HepG2 (cell line): ENCODE results near the gene DNMBP. TPM values are rescaled to one million over a fixed set of nuclear protein-coding genes. Genes with fewer than 3 reads are reported as not detected.
A peak's percentile ranks its signal among the peaks of the same experiment; 100 is the strongest.

ENCODE experiments used
- BCLAF1 ChIP-seq: fragments of 450-650 bp; IDR thresholded peaks from 2 replicates; pipeline ENCODE4 v1.6.1; 2017; ENCODE audit warnings: mild to moderate bottlenecking
- CSRNP2 ChIP-seq: sonication (generic); formaldehyde crosslinking; conservative IDR thresholded peaks from 2 replicates; pipeline ENCODE4 v1.8.0; 2022; ENCODE audit warnings: low read depth, missing genetic modification reagents
- ELF3 ChIP-seq: IDR thresholded peaks from 2 replicates; pipeline ENCODE4 v1.6.1; 2016; ENCODE audit warnings: missing genetic modification reagents, missing compliant biosample characterization
- KDM2A ChIP-seq: sonication (generic); formaldehyde crosslinking; IDR thresholded peaks from 2 replicates; pipeline ENCODE4 v1.4.0; 2020; ENCODE audit warnings: low read depth, missing genetic modification reagents, borderline replicate concordance
- KDM5A ChIP-seq: fragments of 200-600 bp; sonication (generic); IDR thresholded peaks from 2 replicates; pipeline ENCODE4 v1.7.0; 2018; ENCODE audit warnings: antibody characterized with exemption, mild to moderate bottlenecking, low read length, borderline replicate concordance
- KLF11 ChIP-seq: IDR thresholded peaks from 2 replicates; pipeline ENCODE4 v1.6.1; 2016; ENCODE audit warnings: missing compliant biosample characterization
- MNT ChIP-seq: fragments of 450-650 bp; IDR thresholded peaks from 2 replicates; pipeline ENCODE4 v1.6.1; 2016
- MXI1 ChIP-seq: IDR thresholded peaks from 3 replicates; pipeline ENCODE4 v1.6.1; 2012; ENCODE audit warnings: low read depth, low read length, inconsistent platforms, borderline replicate concordance
- NCOA1 ChIP-seq: sonication (generic); formaldehyde crosslinking; IDR thresholded peaks from 2 replicates; pipeline ENCODE4 v1.9.0; 2021; ENCODE audit warnings: missing genetic modification reagents
- RAD21 ChIP-seq: fragments of 450-650 bp; formaldehyde crosslinking; IDR thresholded peaks from 2 replicates; pipeline ENCODE4 v1.5.0; 2020; ENCODE audit warnings: mild to moderate bottlenecking
- SAP130 ChIP-seq: IDR thresholded peaks from 2 replicates; pipeline ENCODE4 v1.6.1; 2016; ENCODE audit warnings: low read depth
- SRY ChIP-seq: sonication (generic); formaldehyde crosslinking; IDR thresholded peaks from 2 replicates; pipeline ENCODE4 v1.8.0; 2022; ENCODE audit warnings: mild to moderate bottlenecking, missing genetic modification reagents
- TMF1 ChIP-seq: sonication (generic); formaldehyde crosslinking; IDR thresholded peaks from 2 replicates; pipeline ENCODE4 v1.8.1; 2022; ENCODE audit warnings: low read depth, missing genetic modification reagents
- TOPORS ChIP-seq: sonication (generic); formaldehyde crosslinking; IDR thresholded peaks from 2 replicates; pipeline ENCODE4 v1.8.0; 2023; ENCODE audit warnings: mild to moderate bottlenecking, missing genetic modification reagents
- YEATS2 ChIP-seq: sonication (generic); formaldehyde crosslinking; IDR thresholded peaks from 2 replicates; pipeline ENCODE4 v1.4.0; 2020; ENCODE audit warnings: missing genetic modification reagents, borderline replicate concordance
- ZBTB34 ChIP-seq: sonication (generic); formaldehyde crosslinking; IDR thresholded peaks from 2 replicates; pipeline ENCODE4 v1.8.0; 2022; ENCODE audit warnings: mild to moderate bottlenecking, missing genetic modification reagents
- ZBTB38 ChIP-seq: sonication (generic); formaldehyde crosslinking; IDR thresholded peaks from 2 replicates; pipeline ENCODE4 v1.5.1; 2020; ENCODE audit warnings: mild to moderate bottlenecking, missing genetic modification reagents
- ZNF207 ChIP-seq: fragments of 450-650 bp; IDR thresholded peaks from 2 replicates; pipeline ENCODE4 v1.6.1; 2016; ENCODE audit warnings: antibody characterized with exemption, borderline replicate concordance
- ZNF225 ChIP-seq: sonication (generic); formaldehyde crosslinking; IDR thresholded peaks from 2 replicates; pipeline ENCODE4 v1.4.0; 2020; ENCODE audit warnings: mild to moderate bottlenecking, missing genetic modification reagents
- ZNF441 ChIP-seq: sonication (generic); formaldehyde crosslinking; IDR thresholded peaks from 2 replicates; pipeline ENCODE4 v1.7.0; 2021; ENCODE audit warnings: missing genetic modification reagents, borderline replicate concordance
- ZNF513 ChIP-seq: sonication (generic); formaldehyde crosslinking; conservative IDR thresholded peaks from 2 replicates; pipeline ENCODE4 v1.5.0; 2020; ENCODE audit warnings: missing genetic modification reagents
- ZNF772 ChIP-seq: sonication (generic); formaldehyde crosslinking; IDR thresholded peaks from 2 replicates; pipeline ENCODE4 v1.5.0; 2020; ENCODE audit warnings: mild to moderate bottlenecking, missing genetic modification reagents
- polyA plus RNA-seq, 8 experiments: library from polyadenylated mRNA; depleted of rRNA in 3 of 8; stranded (reverse) in 7 of 8; unstranded in 1 of 8; fragments of >200 nt; fragmentation: Illumina TruSeq in 4 of 8; extraction: Trizol in 4 of 8; gene quantifications; 2 replicates each; pipeline versions ENCODE4 v1.2.1 to v1.2.3, GENCODE V29; 2011 to 2016; ENCODE audit warnings: low read depth in 4 of 8, missing spikeins in 1 of 8, mixed read lengths in 1 of 8; ENCODE audit not compliant: insufficient read depth in 1 of 8
- total RNA-seq, 5 experiments: library from RNA; depleted of rRNA; stranded (reverse); fragments of >200 nt; fragmentation: Illumina TruSeq; extraction: Trizol; gene quantifications; 2 replicates each; pipeline ENCODE4 v1.2.3, GENCODE V29; 2016; ENCODE audit warnings: low read depth in 1 of 5

The DNMBP gene
- total and polyA plus RNA-seq, 2 of the 13 experiments (the other 11 are each of a cell fraction or from before 2014, with no cell fraction given): 3.6 to 6.3 TPM

GRCh38 chr10:99845837-99846382 is 163.8 kb downstream of the DNMBP start (continued):
- 0 out of 2 replicates have a peak, but pooled peaks have one; percentile 38 for TF ChIP-seq ZNF772 (CRISPR knock-in tag)
- TF ChIP-seq ZBTB38 (CRISPR knock-in tag): no peak
- no peak for TF ChIP-seq ZBTB34 (CRISPR knock-in tag)
- no peak for TF ChIP-seq NCOA1 (CRISPR knock-in tag)
- TF ChIP-seq KDM5A: 0 out of 2 replicates have a peak, but pooled peaks have one; percentile 36
- TF ChIP-seq SRY: no peak
- TF ChIP-seq CSRNP2 (CRISPR knock-in tag): no peak
- no peak for TF ChIP-seq ELF3 (CRISPR knock-in tag)
- TF ChIP-seq TMF1: no peak
- no peak for TF ChIP-seq MXI1
- TF ChIP-seq MNT: no peak
- TF ChIP-seq YEATS2 (CRISPR knock-in tag): no peak
- TF ChIP-seq SAP130: 0 out of 2 replicates have a peak, but pooled peaks have one; percentile 17
- no peak for TF ChIP-seq KLF11 (CRISPR knock-in tag)
- no peak for TF ChIP-seq BCLAF1
- TF ChIP-seq TOPORS (CRISPR knock-in tag): no peak
- peak; percentile 76 for TF ChIP-seq RAD21 (CRISPR knock-in tag)
- 0 out of 2 replicates have a peak, but pooled peaks have one; percentile 14 for TF ChIP-seq KDM2A (CRISPR knock-in tag)
- no peak for TF ChIP-seq ZNF441
- no peak for TF ChIP-seq ZNF207
- TF ChIP-seq ZNF513: no peak
- no peak for TF ChIP-seq ZNF225
